GM19467 (cell line): ENCODE results near the gene DCAF8.

Experiments used
- ATAC-seq: cut with Tn5 transposase; IDR thresholded peaks from one replicate; pipeline ENCODE4 v1.9.1; 2021; ENCODE audit warnings: mild to moderate bottlenecking, moderate library complexity; ENCODE audit not compliant: unreplicated experiment

Gene DCAF8

DNA sequence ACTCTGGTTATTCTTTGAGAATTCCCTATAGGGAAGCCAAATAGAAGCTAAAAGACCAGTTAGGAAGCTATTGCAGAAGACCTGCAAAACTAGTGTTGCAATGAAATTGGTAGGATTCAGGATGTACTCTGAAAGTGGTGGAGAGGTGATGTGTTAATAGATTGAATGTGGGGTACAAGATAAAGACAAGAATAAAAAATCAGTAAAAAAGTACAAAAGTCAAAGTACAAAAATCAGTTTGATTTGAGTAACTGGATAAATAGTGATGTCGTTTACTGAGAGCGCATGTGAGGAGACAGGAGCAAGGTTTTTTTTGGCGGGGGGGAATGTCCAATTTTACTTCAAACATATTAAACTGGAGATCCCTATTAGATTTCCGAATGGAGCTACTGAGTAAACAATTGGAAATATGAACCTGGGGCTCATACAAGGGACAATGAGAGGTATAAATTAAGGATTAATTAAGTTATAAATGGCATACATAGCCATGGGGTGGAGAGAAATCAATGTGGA is 2.5 kb upstream of the DCAF8 start:
- ATAC-seq = no peak

DNA sequence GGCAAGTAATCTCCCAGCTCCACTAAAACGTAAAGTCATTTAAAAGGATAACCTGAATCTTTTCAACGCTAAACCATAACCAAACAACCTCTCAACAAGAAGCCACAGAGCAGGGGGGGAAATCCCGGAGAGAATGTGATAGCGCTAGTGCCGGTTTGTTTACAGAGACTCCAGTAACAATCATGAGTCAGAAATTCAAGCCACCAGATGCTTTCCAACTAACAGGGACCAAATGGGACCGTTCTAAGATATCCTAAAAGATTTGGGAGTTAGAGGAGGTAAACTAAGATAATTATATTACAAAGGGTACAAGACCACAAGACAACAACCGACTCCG is 825 bp downstream of the DCAF8 start:
- ATAC-seq = no peak

DNA sequence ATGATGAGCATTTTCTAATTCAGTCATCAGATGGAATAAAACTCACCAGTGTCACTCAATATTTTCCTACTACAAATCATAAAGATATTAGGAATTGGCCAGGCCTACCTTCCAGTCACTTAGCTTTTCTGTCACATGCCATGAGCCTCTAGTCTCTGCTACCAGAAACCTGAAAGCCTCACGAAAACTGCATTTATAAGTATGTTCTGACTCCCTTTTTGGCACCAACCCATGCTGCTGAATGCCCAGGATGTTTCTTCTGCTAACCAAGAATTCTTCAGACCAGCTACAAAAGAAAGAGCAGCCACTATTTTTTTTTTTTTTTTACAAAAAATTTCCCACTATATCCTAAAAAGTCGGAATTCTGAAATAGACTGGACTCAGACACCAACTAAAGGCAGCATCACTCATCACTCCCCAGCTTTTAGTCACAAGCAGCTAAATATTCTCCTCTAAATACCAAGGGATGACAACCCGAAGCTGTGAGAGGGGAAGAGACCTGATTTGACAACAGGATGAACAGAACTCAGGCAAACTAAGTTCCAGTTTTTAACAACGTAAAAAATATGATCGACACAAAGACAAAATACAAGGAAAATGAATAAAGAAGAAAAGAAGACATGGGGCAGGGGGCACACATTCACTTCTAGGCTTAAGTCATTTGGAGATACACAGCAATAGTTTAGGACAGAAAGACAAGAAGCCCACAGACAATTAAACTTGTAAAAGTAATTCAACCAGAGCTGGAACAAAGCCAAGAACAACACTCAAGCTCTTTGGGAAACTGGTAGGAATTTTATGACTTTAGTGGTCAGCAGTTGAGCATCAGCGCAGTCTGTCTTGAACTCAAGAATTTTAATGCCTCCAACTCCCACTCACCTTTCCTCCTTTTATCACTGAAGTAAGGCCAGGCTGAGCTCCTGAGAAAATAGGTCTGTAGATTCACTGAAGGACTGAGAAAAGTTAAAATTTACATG is 1.7 kb downstream of the DCAF8 start:
- no peak for ATAC-seq

DNA sequence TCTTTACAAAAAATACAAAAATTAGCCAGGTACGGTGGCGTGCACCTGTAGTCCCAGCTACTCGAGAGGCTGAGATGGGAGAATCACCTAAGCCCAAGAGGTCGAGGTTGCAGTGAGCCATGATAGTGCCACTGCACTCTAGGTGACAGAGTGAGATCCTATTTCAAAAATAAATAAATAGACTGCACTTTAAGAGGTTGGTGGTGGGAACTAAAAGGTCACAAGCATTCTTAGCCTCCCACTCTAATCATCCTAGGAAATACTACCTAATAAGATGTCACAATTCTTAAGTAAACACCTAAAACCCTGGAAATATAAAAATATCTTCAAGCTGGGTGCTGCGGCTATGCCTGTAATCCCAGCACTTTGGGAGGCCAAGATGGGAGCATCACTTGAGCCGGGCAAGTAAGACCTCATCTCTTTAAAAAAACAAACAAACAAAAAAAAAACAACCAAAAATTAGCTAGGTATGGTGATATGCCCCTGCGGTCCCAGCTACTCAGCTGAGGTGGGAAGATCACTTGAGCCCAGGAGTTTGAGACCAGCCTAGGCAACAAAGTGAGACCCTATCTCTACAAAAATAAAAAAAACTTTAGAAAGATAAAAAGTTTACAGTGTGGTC is 4.1 kb downstream of the DCAF8 start:
- no peak for ATAC-seq

DNA sequence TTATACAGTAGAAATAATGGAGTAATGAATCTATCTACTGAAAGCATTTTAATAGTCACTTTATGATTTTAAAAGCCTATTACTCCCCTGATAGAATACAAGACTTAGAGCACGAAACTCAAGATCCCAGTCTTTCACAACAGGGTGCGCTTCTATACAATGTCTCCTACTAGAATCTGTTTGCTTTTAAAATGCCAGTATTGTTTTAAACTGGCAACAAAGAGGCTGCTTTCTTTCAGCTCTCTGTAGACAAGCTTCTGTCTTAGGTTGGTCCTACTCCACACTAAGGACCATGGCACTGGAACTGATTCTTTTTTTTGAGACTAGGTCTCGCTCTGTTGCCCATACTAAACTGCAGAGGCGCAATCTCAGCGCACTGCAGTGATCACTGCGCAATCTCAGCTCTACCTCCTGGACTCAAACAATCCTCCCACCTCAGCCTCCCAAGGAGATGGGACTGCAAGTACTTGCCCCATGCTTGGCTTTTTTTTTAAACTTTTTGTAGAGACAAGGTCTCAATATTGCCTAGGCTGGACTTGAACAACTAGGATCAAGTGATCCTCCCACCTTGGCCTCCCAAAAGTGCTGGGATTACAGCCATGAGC is 4.8 kb downstream of the DCAF8 start:
- no peak for ATAC-seq

DNA sequence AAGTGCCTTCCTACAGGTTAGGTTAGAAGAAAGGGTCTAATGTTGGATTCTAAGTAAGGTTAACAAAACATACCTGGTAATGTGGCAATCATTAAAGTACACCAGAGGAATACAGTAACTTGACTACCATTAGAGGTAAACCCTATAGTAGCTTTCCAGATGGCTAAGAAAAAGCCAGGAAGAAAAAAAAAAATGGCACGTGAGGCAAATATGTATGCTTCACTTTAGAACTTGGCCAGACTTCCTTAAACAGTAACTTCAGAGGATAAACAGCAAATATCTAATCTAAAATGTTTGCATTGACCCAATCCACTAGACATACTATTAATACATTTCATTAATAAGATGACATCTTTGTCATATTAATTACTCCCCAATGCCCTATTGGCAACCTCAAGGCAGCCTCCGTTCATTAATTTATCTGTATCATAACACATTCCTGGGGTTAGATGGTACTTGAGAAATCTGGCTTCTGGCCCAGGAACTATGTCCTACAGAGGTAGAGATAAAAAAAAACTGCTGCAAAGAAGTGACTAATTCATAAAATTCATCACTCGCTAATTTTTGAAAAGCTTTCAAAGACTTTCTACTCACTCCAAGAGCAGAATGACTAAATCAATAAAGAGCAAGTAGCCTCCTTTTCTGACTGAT is 5.8 kb downstream of the DCAF8 start:
- ATAC-seq = no peak

DNA sequence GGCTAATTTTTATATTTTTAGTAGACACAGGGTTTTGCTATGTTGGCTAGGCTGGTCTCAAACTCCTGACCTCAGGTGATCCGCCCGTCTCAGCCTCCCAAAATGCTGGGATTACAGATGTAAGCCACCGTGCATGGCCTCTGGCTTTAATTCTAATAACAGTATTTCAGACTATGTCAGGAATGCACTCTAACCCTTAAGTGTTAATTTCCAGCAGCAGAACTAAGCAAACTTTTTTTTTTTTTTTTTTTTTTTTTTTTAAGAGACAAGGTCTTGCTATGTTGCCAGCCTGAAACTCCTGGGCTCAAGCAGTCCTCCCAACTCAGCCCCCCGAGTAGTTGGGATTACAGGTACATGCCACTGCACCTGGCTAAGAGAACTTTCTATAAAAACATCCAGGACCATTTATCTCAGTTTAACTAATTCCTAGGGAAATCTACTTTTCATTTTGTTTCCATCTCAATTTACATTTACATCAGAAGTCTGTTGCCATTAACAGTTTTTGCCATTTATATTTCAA is 6.5 kb downstream of the DCAF8 start:
- no peak for ATAC-seq

DNA sequence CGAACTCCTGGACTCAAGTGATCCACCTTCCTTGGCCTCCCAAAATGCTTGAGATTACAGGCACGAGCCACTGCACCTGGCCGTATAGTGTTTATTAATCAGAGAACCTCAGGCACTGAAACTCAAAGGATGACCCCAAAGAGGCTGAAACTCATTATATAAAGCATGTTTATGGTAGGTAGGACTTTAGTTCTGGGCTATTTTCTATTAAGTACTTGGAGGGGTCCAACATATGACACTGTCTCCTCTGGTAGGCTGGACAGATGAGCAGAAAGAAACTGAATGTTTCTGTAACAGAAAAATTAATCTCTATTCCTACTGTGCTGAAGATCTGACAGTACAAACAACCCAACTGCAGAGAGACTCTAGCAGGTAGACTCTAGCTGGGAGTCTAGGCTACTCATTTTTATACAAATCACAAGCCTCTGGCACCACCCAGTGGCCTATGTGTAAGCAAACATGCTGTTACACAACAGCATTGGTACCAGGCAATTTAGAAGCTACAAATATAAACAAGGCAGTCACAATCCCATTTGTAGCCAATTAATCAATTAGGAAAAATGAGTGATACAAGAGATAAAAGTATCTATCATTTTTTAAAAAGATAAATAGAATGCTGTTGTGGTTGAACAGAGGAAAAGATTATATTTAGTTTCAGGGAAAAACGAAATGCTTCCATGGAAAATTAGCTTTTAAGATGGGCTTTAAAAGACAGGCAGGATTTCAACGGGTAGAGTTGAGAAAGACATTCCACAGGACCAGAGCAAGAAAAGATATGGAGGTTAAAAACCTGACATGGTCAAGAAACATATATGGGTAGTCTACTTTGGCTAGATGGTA is 10.4 kb downstream of the DCAF8 start:
- no peak for ATAC-seq

DNA sequence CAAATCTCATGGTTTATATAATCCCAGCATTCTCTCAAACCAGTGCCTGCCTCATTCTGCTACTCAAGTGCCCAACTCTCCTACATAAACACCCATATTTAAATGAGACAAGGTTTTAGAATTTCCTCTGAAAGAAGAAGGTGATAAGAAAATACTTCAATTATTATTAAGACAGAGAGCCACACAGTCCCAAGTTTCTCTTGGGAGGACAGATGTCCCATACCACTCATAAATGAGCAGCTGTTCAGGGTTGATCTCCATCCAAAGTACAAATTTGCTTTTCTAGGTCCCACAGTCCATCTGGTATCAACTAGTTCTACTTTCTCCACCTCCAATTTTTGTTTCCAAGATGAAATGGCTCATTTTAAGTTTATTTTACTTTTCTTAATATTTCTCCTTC is 11.3 kb downstream of the DCAF8 start:
- ATAC-seq = no peak

DNA sequence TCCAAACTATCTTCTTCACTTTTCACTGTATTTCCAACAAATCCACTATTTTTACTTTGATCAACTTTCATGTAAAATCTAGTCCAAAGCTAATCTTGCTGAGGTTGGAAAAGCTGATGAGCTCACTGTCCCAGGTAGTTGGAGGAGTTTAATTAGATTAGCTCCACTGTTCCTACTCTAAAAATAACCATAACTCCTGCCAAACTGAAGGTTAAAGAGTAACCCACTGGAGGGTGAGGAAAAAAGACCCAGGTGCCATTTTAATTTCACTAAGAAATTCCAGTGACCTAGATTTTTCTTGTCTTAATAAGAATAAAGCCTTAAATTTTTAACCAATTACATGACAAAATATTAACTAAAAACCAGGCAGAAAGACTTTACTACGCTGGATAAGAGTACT is 15.3 kb downstream of the DCAF8 start:
- no peak for ATAC-seq

DNA sequence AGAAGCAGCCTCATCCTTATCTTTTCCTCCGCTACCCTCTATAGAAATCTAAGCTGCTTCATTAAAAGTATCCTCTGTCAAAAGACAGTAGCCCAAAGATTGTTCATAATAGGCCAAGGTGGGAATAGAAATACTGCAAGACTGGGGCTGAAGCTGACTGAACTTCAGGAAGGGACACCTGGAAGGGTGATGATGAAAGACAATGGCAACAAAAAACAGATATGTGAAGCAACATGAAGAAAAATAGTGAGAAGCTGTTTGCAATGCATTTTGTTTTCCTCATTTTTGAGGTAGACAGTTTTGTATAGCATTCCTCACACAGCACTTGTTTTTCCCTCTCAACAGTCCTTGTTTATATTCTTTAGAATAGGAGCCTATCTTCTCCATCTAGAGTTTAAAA is 16.9 kb downstream of the DCAF8 start:
- ATAC-seq = no peak

DNA sequence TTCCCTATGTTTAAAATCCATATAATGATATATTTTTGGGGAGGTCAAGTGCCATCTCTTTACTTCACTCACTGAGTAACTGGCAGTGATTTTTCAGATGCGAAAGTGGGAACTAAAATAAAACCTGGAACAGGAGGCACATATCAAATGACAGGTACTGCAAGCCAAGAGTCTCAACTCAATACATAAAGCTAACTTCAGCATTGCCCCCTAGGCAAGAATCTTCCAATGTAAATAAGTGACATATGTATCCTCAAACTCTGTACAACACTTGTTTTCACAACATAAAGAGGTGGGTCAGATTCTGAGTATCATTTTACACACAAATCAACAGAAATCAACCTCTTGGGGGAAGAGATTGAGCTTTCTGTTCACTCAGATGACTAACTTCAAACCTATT is 18.1 kb downstream of the DCAF8 start:
- no peak for ATAC-seq

DNA sequence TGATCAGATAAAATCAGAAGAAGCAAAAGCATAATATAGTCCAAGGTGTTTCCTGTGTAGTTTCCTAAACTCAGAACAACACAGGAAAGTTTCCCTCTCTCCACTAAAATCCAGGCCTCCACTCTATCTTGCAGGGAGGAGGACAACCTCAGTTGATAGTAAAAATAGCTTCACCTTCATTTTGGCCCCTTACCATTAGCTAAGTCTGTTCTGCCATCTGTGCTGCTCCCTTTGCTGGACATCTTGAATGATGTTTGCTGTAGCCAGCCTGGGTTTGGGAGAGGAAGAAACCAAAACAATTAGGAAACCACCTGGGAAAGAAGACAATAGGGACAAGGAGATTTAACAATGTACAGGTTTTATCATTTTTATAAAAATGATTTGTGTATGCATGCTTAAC is 18.6 kb downstream of the DCAF8 start:
- ATAC-seq = no peak

DNA sequence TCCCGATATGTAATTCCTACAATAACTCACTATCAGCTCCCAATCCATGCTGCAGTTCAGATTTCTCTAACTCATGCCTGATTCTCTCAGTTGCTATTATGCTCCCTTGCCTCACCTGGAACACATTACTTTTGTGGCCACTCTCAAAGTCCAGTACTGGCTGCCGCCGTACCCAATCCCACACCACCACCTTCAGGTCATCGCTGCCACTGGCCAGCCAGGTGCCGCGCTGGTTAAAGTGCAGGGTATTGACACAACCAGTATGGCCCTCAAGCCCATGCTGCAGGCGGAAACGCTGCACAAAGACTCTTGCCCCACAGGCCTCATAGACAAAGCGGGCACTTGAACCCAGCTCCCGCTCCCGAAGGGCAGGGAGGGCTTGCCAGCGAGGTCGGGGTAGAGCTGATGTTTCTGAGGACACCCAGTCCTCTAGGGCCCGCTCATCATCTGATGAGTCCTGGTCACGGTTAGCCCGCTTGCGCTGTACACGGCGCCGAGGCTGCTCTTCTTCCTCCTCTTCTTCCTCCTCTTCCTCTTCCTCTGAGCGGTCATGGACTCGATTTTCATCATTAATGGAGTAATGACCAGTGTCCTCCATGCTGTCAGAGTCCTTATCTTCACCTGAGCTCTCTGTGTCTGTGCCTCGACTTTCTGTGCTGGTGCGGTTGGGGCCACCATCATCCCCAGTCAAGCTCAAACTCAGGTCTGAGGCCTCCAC is 22.6 kb downstream of the DCAF8 start:
- ATAC-seq = no peak

DNA sequence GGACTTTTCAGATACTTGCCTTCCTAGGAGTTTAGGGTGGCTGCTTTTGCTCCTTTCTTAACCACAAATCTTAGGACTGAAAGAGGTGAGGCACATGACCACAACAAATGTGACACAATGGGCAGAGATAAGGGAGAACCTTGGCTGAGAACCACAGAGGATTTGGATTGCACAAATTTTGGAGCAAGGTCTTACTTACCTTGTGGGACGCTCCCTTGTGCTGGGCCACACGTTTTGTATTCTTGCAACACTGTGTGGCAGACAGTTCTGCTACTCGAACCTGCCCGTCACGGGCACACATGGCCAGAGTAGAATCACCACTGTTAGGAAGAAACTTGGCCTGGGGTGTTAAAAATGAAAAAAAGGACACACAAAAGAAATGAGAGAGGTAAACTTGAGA is 23.9 kb downstream of the DCAF8 start:
- no peak for ATAC-seq

DNA sequence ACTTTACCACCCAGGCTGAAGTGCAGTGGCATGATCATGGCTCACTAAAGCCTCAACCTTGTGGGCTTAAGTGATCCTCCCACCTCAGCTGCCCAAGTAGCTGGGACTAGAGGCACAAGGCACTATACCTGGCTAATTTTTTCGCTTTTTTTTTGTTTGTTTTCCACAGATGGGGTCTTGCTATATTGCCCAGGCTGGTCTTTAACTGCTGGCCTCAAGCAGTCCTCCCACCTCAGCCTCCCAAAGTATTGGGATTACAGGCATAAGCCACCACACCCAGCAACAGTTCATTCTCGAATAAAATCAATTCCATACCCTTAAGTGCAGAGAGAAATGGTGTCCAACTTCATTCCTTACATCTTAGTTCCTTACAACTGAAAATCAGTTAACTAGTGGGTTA is 24.8 kb downstream of the DCAF8 start:
- ATAC-seq = no peak

DNA sequence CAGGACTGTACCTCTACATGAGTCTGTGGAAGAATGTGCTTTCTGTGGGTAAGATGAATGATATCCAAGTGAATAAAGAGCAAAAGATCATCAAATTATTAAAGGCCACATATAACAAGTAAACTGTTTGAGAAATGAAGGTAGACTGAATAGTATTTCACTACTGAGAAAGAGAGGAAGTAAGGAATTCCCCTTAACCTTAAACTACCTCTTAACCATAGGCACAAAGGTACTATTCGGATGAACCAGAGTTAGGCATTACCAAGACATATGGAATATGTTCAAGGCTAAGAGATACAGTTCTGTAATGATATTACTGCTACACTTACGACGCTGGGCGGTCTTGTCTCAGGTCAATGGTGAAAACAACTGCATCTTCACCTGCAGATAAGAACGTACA is 25.5 kb downstream of the DCAF8 start:
- no peak for ATAC-seq

DNA sequence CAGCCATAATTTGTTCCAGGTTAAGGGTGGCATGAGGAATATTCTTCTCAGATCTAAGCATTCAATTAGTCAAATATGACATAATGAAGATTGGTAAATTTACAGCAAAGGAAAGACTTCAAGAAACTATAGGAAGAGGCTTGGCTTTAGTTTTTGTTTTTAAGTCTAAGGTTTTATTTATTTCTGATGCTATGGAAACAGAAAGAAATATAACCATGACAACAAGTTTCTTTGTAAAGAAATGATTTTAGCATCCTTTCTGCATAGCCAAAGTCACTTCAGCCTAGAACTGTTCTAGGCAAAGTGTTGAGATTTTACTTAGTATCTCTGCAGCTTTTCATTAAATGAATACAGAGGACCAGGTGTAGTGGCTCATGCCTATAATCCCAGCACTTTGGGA is 29.4 kb downstream of the DCAF8 start:
- no peak for ATAC-seq

DNA sequence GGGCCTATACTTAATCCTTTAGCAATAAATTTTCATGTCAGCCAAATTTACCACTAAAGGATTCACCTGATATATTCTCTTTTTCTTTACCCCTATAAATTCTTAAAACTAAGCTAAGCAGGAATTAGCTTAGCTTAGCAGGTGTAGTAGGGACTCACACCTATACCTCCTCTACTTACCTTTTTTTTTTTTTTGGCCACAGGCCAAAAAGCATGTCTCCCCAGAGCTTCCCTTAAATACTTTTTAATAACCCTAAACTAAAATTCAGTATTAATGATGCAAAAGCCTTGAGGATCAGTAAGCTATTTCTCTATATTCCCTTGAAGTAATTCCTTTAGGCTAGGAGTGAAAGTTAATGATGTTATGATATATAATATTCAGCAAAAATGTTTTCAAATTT is 33.9 kb downstream of the DCAF8 start:
- ATAC-seq = no peak

DNA sequence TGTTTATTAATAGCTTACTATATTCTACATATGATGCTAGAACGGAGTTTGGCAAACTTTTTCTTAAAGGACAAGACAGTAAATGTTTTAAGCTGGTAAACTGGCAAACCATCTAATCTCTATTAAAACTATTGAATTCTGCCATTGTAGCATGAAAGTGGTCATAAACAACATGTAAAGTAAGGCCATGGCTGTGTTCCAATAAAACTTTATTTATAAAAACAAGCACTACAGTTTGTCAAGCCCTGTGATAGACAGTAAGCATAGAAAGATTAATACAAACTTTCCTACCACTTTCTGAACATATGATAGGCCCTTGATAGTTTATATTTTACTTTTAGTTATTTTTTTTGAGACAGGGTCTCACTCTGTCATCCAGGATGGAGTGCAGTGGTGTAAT is 34.8 kb downstream of the DCAF8 start:
- ATAC-seq = no peak
